ENCODE results near the gene COPS3.

Gene COPS3

DNA sequence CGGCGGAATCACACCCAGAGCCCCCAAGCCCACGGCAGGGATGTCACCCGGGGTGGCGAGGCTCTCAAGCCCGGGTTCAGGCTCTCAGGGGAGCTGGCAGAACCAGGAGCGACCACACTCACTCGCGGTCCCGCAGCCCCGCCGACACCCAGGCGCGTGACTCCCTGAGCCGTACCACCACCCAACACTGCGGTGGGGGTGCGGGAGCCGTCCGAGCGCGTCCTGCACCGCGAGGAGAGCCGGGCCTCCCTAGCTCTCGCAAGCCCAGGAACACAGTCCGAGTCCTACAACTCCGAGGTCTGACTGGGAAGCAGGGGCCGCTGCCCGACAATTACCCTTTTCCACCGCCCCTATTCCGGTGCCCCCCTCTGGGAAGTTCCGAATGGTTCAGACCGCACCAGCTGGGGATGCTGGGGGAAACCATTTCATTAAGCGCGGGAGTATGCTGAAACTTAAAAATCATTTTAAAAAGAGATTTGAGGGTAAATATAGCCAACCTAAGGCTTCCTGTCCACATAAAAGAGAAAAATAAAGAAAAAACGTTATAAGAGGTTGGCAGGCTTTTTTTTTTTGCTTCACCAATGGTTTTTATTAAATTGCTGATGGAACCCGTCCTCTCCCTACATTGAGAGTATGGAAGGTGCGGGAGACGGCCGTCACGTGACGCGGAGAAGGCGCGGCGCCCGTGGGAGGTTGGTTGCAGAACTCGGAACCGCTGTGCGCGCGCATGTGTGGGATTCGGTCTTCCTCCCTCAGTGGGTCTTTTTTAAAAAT, 43.8 kb downstream of the COPS3 start, which contains the start of gene FLCN:
Gene FLCN, minus strand, starts transcription at position 143 of the 774 bp plus-strand sequence. CDS start 9,031 bp downstream, outside the sequence.
- TF ChIP-seq ARNTL (CRISPR knock-in tag; IDR thresholded peaks at IDR 0.05; ENCODE audit: borderline replicate concordance, low read depth) = no peak
- TF ChIP-seq PPARA (CRISPR knock-in tag; IDR thresholded peaks at IDR 0.05; ENCODE audit: borderline replicate concordance) = no peak
- TF ChIP-seq, protein P1, sequence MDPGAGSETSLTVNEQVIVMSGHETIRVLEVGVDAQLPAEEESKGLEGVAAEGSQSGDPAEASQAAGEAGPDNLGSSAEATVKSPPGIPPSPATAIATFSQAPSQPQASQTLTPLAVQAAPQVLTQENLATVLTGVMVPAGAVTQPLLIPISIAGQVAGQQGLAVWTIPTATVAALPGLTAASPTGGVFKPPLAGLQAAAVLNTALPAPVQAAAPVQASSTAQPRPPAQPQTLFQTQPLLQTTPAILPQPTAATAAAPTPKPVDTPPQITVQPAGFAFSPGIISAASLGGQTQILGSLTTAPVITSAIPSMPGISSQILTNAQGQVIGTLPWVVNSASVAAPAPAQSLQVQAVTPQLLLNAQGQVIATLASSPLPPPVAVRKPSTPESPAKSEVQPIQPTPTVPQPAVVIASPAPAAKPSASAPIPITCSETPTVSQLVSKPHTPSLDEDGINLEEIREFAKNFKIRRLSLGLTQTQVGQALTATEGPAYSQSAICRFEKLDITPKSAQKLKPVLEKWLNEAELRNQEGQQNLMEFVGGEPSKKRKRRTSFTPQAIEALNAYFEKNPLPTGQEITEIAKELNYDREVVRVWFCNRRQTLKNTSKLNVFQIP (CRISPR knock-in tag; IDR thresholded peaks at IDR 0.05; ENCODE audit: borderline replicate concordance, low read depth) = no peak
- no peak for TF ChIP-seq ZFP3 (CRISPR knock-in tag; IDR thresholded peaks at IDR 0.05)
- TF ChIP-seq BACH2 (CRISPR knock-in tag; IDR thresholded peaks at IDR 0.05; ENCODE audit: borderline replicate concordance) = no peak
- no peak for TF ChIP-seq ZFP30 (CRISPR knock-in tag; IDR thresholded peaks at IDR 0.05)
- no peak for TF ChIP-seq SNAI2 (CRISPR knock-in tag; IDR thresholded peaks at IDR 0.05)
- TF ChIP-seq, protein P2, sequence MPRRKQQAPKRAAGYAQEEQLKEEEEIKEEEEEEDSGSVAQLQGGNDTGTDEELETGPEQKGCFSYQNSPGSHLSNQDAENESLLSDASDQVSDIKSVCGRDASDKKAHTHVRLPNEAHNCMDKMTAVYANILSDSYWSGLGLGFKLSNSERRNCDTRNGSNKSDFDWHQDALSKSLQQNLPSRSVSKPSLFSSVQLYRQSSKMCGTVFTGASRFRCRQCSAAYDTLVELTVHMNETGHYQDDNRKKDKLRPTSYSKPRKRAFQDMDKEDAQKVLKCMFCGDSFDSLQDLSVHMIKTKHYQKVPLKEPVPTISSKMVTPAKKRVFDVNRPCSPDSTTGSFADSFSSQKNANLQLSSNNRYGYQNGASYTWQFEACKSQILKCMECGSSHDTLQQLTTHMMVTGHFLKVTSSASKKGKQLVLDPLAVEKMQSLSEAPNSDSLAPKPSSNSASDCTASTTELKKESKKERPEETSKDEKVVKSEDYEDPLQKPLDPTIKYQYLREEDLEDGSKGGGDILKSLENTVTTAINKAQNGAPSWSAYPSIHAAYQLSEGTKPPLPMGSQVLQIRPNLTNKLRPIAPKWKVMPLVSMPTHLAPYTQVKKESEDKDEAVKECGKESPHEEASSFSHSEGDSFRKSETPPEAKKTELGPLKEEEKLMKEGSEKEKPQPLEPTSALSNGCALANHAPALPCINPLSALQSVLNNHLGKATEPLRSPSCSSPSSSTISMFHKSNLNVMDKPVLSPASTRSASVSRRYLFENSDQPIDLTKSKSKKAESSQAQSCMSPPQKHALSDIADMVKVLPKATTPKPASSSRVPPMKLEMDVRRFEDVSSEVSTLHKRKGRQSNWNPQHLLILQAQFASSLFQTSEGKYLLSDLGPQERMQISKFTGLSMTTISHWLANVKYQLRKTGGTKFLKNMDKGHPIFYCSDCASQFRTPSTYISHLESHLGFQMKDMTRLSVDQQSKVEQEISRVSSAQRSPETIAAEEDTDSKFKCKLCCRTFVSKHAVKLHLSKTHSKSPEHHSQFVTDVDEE (CRISPR knock-in tag; IDR thresholded peaks at IDR 0.05) = no peak
- no peak for TF ChIP-seq TOX (CRISPR knock-in tag; IDR thresholded peaks at IDR 0.05; ENCODE audit: borderline replicate concordance)
- TF ChIP-seq, protein P3, sequence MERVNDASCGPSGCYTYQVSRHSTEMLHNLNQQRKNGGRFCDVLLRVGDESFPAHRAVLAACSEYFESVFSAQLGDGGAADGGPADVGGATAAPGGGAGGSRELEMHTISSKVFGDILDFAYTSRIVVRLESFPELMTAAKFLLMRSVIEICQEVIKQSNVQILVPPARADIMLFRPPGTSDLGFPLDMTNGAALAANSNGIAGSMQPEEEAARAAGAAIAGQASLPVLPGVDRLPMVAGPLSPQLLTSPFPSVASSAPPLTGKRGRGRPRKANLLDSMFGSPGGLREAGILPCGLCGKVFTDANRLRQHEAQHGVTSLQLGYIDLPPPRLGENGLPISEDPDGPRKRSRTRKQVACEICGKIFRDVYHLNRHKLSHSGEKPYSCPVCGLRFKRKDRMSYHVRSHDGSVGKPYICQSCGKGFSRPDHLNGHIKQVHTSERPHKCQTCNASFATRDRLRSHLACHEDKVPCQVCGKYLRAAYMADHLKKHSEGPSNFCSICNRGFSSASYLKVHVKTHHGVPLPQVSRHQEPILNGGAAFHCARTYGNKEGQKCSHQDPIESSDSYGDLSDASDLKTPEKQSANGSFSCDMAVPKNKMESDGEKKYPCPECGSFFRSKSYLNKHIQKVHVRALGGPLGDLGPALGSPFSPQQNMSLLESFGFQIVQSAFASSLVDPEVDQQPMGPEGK (CRISPR knock-in tag; IDR thresholded peaks at IDR 0.05; ENCODE audit: borderline replicate concordance) = no peak
- no peak for TF ChIP-seq OSR1 (CRISPR knock-in tag; IDR thresholded peaks at IDR 0.05)
- no peak for TF ChIP-seq ZNF70 (CRISPR knock-in tag; IDR thresholded peaks at IDR 0.05)
- TF ChIP-seq, protein P4, sequence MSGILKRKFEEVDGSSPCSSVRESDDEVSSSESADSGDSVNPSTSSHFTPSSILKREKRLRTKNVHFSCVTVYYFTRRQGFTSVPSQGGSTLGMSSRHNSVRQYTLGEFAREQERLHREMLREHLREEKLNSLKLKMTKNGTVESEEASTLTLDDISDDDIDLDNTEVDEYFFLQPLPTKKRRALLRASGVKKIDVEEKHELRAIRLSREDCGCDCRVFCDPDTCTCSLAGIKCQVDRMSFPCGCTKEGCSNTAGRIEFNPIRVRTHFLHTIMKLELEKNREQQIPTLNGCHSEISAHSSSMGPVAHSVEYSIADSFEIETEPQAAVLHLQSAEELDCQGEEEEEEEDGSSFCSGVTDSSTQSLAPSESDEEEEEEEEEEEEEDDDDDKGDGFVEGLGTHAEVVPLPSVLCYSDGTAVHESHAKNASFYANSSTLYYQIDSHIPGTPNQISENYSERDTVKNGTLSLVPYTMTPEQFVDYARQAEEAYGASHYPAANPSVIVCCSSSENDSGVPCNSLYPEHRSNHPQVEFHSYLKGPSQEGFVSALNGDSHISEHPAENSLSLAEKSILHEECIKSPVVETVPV (CRISPR knock-in tag; IDR thresholded peaks at IDR 0.05) = no peak
- no peak for TF ChIP-seq RARB (CRISPR knock-in tag; IDR thresholded peaks at IDR 0.05)
- no peak for TF ChIP-seq CSDC2 (CRISPR knock-in tag; IDR thresholded peaks at IDR 0.05)
- TF ChIP-seq ZC3H10 (CRISPR knock-in tag; IDR thresholded peaks at IDR 0.05) = no peak
- TF ChIP-seq, protein P5, sequence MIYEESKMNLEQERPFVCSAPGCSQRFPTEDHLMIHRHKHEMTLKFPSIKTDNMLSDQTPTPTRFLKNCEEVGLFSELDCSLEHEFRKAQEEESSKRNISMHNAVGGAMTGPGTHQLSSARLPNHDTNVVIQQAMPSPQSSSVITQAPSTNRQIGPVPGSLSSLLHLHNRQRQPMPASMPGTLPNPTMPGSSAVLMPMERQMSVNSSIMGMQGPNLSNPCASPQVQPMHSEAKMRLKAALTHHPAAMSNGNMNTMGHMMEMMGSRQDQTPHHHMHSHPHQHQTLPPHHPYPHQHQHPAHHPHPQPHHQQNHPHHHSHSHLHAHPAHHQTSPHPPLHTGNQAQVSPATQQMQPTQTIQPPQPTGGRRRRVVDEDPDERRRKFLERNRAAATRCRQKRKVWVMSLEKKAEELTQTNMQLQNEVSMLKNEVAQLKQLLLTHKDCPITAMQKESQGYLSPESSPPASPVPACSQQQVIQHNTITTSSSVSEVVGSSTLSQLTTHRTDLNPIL (CRISPR knock-in tag; IDR thresholded peaks at IDR 0.05; ENCODE audit: low read depth) = no peak
- ATAC-seq = peak; percentile 94

DNA sequence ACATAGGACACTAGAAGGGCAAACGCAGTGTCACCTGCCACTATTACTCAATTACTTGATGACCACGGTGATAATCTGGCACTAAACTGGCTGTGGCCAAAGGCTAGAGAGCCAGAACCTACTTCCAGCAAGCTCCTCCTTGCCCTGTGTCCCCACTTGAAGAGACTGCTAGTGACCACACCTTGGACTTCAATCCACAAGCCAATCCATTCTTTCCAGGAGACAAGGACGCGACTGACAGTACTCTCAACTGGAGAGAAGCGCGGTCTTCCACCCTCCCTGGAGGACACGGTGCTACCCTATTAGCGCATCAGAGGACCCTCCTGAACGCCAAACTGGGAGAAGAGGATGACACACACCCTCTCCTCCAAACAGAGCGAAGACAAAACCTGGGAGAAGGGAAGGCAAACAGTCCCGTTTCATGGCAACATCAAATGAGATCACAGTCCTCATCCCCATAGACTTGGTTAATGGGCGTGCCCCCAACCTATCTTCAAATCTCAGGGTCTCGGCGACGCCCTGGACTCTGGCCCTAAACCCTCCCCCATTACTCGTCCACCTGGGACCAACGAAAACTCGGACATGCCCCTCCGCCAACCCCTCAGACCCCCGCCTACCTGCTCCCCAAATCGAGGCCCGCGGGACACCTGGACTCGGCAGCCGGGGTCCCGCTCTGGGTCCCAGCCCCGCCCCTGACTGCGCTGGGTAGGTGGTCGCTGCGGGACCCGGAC, 44.6 kb downstream of the COPS3 start:
- TF ChIP-seq, protein P4 (CRISPR knock-in tag; IDR thresholded peaks at IDR 0.05) = no peak
- TF ChIP-seq ZFP3 (CRISPR knock-in tag; IDR thresholded peaks at IDR 0.05) (no peak), ISL1 (CRISPR knock-in tag; IDR thresholded peaks at IDR 0.05) (no peak), ZNF8 (CRISPR knock-in tag; IDR thresholded peaks at IDR 0.05) (no peak), TOX (CRISPR knock-in tag; IDR thresholded peaks at IDR 0.05; ENCODE audit: borderline replicate concordance) (no peak), ZC3H10 (CRISPR knock-in tag; IDR thresholded peaks at IDR 0.05) (no peak)
- TF ChIP-seq, protein P1 (CRISPR knock-in tag; IDR thresholded peaks at IDR 0.05; ENCODE audit: borderline replicate concordance, low read depth) = no peak
- TF ChIP-seq, protein P3 (CRISPR knock-in tag; IDR thresholded peaks at IDR 0.05; ENCODE audit: borderline replicate concordance) = no peak
- ATAC-seq = peak; percentile 53
